Psoas muscle (tissue), 8 donors: Measurements from ENCODE around the gene CCT3. TPM values are rescaled to one million over a fixed set of nuclear protein-coding genes. Genes with fewer than 3 reads are reported as not detected.

ENCODE experiments used
- ATAC-seq, 4 donors: fragments of 200-7000 bp; cut with Tn5 transposase; one replicate each; pipeline ENCODE4 v1.9.1; 2020; ENCODE audit warnings: moderate library complexity in 3 of 4, mild to moderate bottlenecking in 2 of 4
- DNase-seq, 2 donors: peaks; one replicate each; pipeline ENCODE4 v3.0.0-alpha.2; 2020
- H3K27ac ChIP-seq: fragments of 200-600 bp; one replicate; pipeline ENCODE4 v1.8.0; 2022
- H3K27me3 ChIP-seq, 3 donors: fragments of 200-600 bp in 1 of 3; one replicate each; pipeline versions ENCODE4 v1.6.1 to v1.8.0; 2013 to 2022; ENCODE audit warnings: low read length in 2 of 3, mild to moderate bottlenecking in 2 of 3, moderate library complexity in 1 of 3; ENCODE audit not compliant: insufficient read depth in 3 of 3
- H3K36me3 ChIP-seq, 2 donors: fragments of 200-600 bp in 1 of 2; one replicate each; pipeline versions ENCODE4 v1.6.1 to v1.8.0; 2013 to 2022; ENCODE audit warnings: low read depth in 1 of 2, mild to moderate bottlenecking in 1 of 2, moderate library complexity in 1 of 2; ENCODE audit not compliant: insufficient read depth in 1 of 2
- H3K4me1 ChIP-seq: fragments of 200-600 bp; one replicate; pipeline ENCODE4 v1.8.0; 2022
- H3K4me3 ChIP-seq: fragments of 200-600 bp; one replicate; pipeline ENCODE4 v1.8.0; 2022; ENCODE audit warnings: mild to moderate bottlenecking
- H3K9me3 ChIP-seq: fragments of 200-600 bp; one replicate; pipeline ENCODE4 v1.8.0; 2022
- CTCF ChIP-seq: fragments of 200-600 bp; IDR thresholded peaks from one replicate; pipeline ENCODE4 v1.8.0; 2022; ENCODE audit warnings: antibody characterized with exemption
- WGBS, 3 donors: extraction: QIAGEN DNeasy Blood & Tissue Kit; methylation state at CpG; one replicate each; pipeline versions ENCODE4 v1.1.6 to v1.1.7; 2013; 5-methylcytosine and 5-hydroxymethylcytosine counted together
- intact Hi-C, 2 donors: fragments of 100-400 bp; cut with DNase I; formaldehyde crosslinking; loops; one replicate each; pipeline versions ENCODE4 v1.11.0 to v1.14.2; 2022
- polyA plus RNA-seq, 3 donors: library from polyadenylated mRNA; stranded (reverse); fragments of 200-250 nt; gene quantifications; one replicate each; pipeline ENCODE4 v1.2.3, GENCODE V29; 2013
- total RNA-seq, 4 donors: library from RNA; stranded (reverse); fragmentation: NEBNext Ultra II Directional in 2 of 4; extraction: Animal tissue kit (Norgen Biotek cat#: 25700) in 2 of 4; gene quantifications; one replicate each; pipeline versions ENCODE4 v1.2.1 to v1.2.4, GENCODE V29; 2021 to 2023
- donor health status: healthy with polysubstance abuse.
- donor health status: DM: no; HTN: no; CAD: no; lungs with moderate emphysema.
- donor health status: Bipolar disorder and iron deficiency.
- donor health status: healthy.
- donor health status: DM: yes; HTN: yes; CAD: no.
- donor health status: DM: no; HTN: no; CAD: no.
- donor health status: DM: no; HTN: no; CAD: no.
- donor health status: DM: yes; HTN: yes; CAD: no.

Gene CCT3
- total and polyA plus RNA-seq, 7 donors, result 144 to 258 (median 180) TPM

GRCh38 chr1:156379420-156380165 lies 41.5 kb upstream of the CCT3 start:
- no peak for TF ChIP-seq CTCF
- Histone ChIP-seq H3K4me1 (no peaks in the 10 kb centered on the region), H3K27me3 (peaks cover 0 to 6% (median 0%) of the 10 kb centered on the region in 3 donors), H3K27ac (no peak overlapping the region), H3K4me3 (no peak overlapping the region), H3K9me3 (no peaks in the 10 kb centered on the region), H3K36me3 (no peaks in the 10 kb centered on the region)
- 47 to 69% (median 65%) methylated on average over 3 of the region's 3 CpGs for WGBS, 3 donors
- DNase-seq (no peak), ATAC-seq (no peak)
- intact Hi-C loops, result no loop called here

GRCh38 chr1:156378557-156378956 lies 40.5 kb upstream of the CCT3 start:
- no peak for DNase-seq
- Histone ChIP-seq H3K36me3 (no peaks in the 10 kb centered on the region), H3K27ac (no peak overlapping the region), H3K27me3 (peaks cover 0 to 7% (median 0%) of the 10 kb centered on the region in 3 donors), H3K4me1 (no peaks in the 10 kb centered on the region), H3K9me3 (no peaks in the 10 kb centered on the region), H3K4me3 (no peak overlapping the region)
- intact Hi-C loops, result no loop called here
- 64 to 79% (median 71%) methylated on average over 6 of the region's 6 CpGs for WGBS, 3 donors
- ATAC-seq, result no peak
- no peak for TF ChIP-seq CTCF

- H3K36me3 ChIP-seq, result no peaks in the 10 kb centered on the region
- TF ChIP-seq CTCF, result no peak
- H3K27me3 ChIP-seq, result peaks cover 0 to 19% (median 0%) of the 10 kb centered on the region in 3 donors
- no peak overlapping the region for H3K4me3 ChIP-seq
- intact Hi-C loops, result no loop called here
- H3K9me3 ChIP-seq, result no peaks in the 10 kb centered on the region
- peak in 1 of 4 donors; percentile 22 for ATAC-seq
- H3K4me1 ChIP-seq, result no peaks in the 10 kb centered on the region
- no peak for DNase-seq
- WGBS, 3 donors, result 72 to 86% (median 76%) methylated on average over 19 to 20 of the region's 20 CpGs
- H3K27ac ChIP-seq, result no peak overlapping the region
Measured at GRCh38 chr1:156376958-156377919, 39.1 kb upstream of the CCT3 start.

GRCh38 chr1:156376146-156376545 lies 38.1 kb upstream of the CCT3 start:
- ATAC-seq (no peak), DNase-seq (no peak)
- intact Hi-C loops, result no loop called here
- H3K27me3 ChIP-seq, result peaks cover 0 to 23% (median 0%) of the 10 kb centered on the region in 3 donors
- H3K9me3 ChIP-seq, result no peaks in the 10 kb centered on the region
- 79 to 85% (median 84%) methylated on average over 2 of the region's 2 CpGs for WGBS, 3 donors
- TF ChIP-seq CTCF, result no peak
- H3K36me3 ChIP-seq, result no peaks in the 10 kb centered on the region
- H3K4me1 ChIP-seq, result no peaks in the 10 kb centered on the region
- no peak overlapping the region for H3K4me3 ChIP-seq
- no peak overlapping the region for H3K27ac ChIP-seq
